GM21825 (cell line): Measurements from ENCODE around the gene ERMAP.
A peak's percentile ranks its signal among the peaks of the same experiment; 100 is the strongest.

Experiments
- ATAC-seq: cut with Tn5 transposase; IDR thresholded peaks from one replicate; pipeline ENCODE4 v1.9.1; 2021; ENCODE audit warnings: mild to moderate bottlenecking, moderate library complexity; ENCODE audit not compliant: unreplicated experiment

Gene ERMAP

GRCh38 chr1:42816585-42817439 is at the start of gene ERMAP, which contains the start of gene SVBP:
Gene ERMAP (plus strand): TSS chr1:42817122. CDS start chr1:42830449, 13,327 bp downstream.
Gene SVBP (minus strand): TSS chr1:42817397. CDS start chr1:42816544, 853 bp downstream.
- ATAC-seq = peak; percentile 76

GRCh38 chr1:42767510-42768000 is 49.4 kb upstream of the ERMAP start:
- peak; percentile 12 for ATAC-seq

- no peak for ATAC-seq
Observed at GRCh38 chr1:42768172-42768571, 48.8 kb upstream of the ERMAP start.

- no peak for ATAC-seq
Observed at GRCh38 chr1:42769811-42770210, 47.1 kb upstream of the ERMAP start.

GRCh38 chr1:42773420-42773819 is 43.5 kb upstream of the ERMAP start:
- no peak for ATAC-seq

- ATAC-seq = no peak
Observed at GRCh38 chr1:42774928-42775526, 41.9 kb upstream of the ERMAP start.

GRCh38 chr1:42776502-42776901 is 40.4 kb upstream of the ERMAP start:
- no peak for ATAC-seq

GRCh38 chr1:42777852-42778251 is 39.1 kb upstream of the ERMAP start:
- ATAC-seq = no peak

GRCh38 chr1:42779725-42780124 is 37.2 kb upstream of the ERMAP start:
- ATAC-seq = no peak

- no peak for ATAC-seq
Observed at GRCh38 chr1:42780176-42780575, 36.7 kb upstream of the ERMAP start.

- ATAC-seq = no peak
Observed at GRCh38 chr1:42783092-42783491, 33.8 kb upstream of the ERMAP start.

GRCh38 chr1:42784547-42784945 is 32.4 kb upstream of the ERMAP start:
- ATAC-seq = no peak

GRCh38 chr1:42784946-42785693 is 31.8 kb upstream of the ERMAP start, which contains the start of gene TMEM269:
Gene TMEM269 (plus strand): TSS chr1:42784991. CDS start chr1:42789894, 4,903 bp downstream.
- no peak for ATAC-seq

GRCh38 chr1:42786097-42786496 is 30.8 kb upstream of the ERMAP start:
- ATAC-seq = no peak

GRCh38 chr1:42788021-42788420 is 28.9 kb upstream of the ERMAP start:
- ATAC-seq = no peak

GRCh38 chr1:42793824-42794223 is 23.1 kb upstream of the ERMAP start:
- no peak for ATAC-seq

- no peak for ATAC-seq
Observed at GRCh38 chr1:42797414-42797813, 19.5 kb upstream of the ERMAP start.

GRCh38 chr1:42797979-42798378 is 18.9 kb upstream of the ERMAP start:
- no peak for ATAC-seq

GRCh38 chr1:42801832-42802473 is 15.0 kb upstream of the ERMAP start:
- no peak for ATAC-seq

GRCh38 chr1:42806171-42806570 is 10.8 kb upstream of the ERMAP start:
- ATAC-seq = no peak

- no peak for ATAC-seq
Observed at GRCh38 chr1:42806593-42806992, 10.3 kb upstream of the ERMAP start.
